ENCODE measurements around the gene OR51L1.

The OR51L1 gene

GRCh38 chr11:4979036-4979435 lies 15.6 kb upstream of the OR51L1 start:
- ChIA-PET POLR2A (no interaction called here), CTCF (no interaction called here)
- no peaks in the 10 kb centered on the region for H3K36me3 ChIP-seq (ENCODE audit: control insufficient read depth in 4 of 4, insufficient read depth in 4 of 4, low read length in 3 of 4)
- no peaks in the 10 kb centered on the region for H3K4me1 ChIP-seq (ENCODE audit: control extremely low read depth in 1 of 4, control insufficient read depth in 4 of 4, insufficient read depth in 4 of 4, low read length in 3 of 4)
- H3K4me3 ChIP-seq (ENCODE audit: control insufficient read depth in 1 of 7, extremely low read depth in 1 of 7, insufficient read depth in 4 of 7, low read depth in 2 of 7, low read length in 6 of 7): no peak overlapping the region
- H3K9me3 ChIP-seq (ENCODE audit: control extremely low read depth in 1 of 5, control insufficient read depth in 4 of 5, insufficient read depth in 2 of 5, low read depth in 1 of 5, low read length in 4 of 5): peaks cover 0 to 1% (median 0%) of the 10 kb centered on the region in 5 experiments
- H3K27ac ChIP-seq (ENCODE audit: insufficient read depth in 1 of 2, low read depth in 1 of 2, low read length in 2 of 2, poor library complexity in 1 of 2, severe bottlenecking in 2 of 2): no peak overlapping the region
- no peaks in the 10 kb centered on the region for H3K27me3 ChIP-seq (replicated peaks in 2 of 5; ENCODE audit: control insufficient read depth in 4 of 5, insufficient read depth in 5 of 5, low read length in 4 of 5)
- no peak for DNase-seq
- WGBS (ENCODE audit: insufficient coverage): 100% methylated on average over 1 of the region's 3 CpGs

GRCh38 chr11:4982678-4983077 lies 12.0 kb upstream of the OR51L1 start:
- DNase-seq: no peak
- Histone ChIP-seq H3K36me3 (ENCODE audit: control insufficient read depth in 4 of 4, insufficient read depth in 4 of 4, low read length in 3 of 4) (no peaks in the 10 kb centered on the region), H3K9me3 (ENCODE audit: control extremely low read depth in 1 of 5, control insufficient read depth in 4 of 5, insufficient read depth in 2 of 5, low read depth in 1 of 5, low read length in 4 of 5) (peaks cover 0 to 1% (median 0%) of the 10 kb centered on the region in 5 experiments), H3K27me3 (replicated peaks in 2 of 5; ENCODE audit: control insufficient read depth in 4 of 5, insufficient read depth in 5 of 5, low read length in 4 of 5) (no peaks in the 10 kb centered on the region), H3K4me3 (ENCODE audit: control insufficient read depth in 1 of 7, extremely low read depth in 1 of 7, insufficient read depth in 4 of 7, low read depth in 2 of 7, low read length in 6 of 7) (no peak overlapping the region), H3K27ac (ENCODE audit: insufficient read depth in 1 of 2, low read depth in 1 of 2, low read length in 2 of 2, poor library complexity in 1 of 2, severe bottlenecking in 2 of 2) (no peak overlapping the region), H3K4me1 (ENCODE audit: control extremely low read depth in 1 of 4, control insufficient read depth in 4 of 4, insufficient read depth in 4 of 4, low read length in 3 of 4) (no peaks in the 10 kb centered on the region)
- WGBS (ENCODE audit: insufficient coverage): no CpG with 5 or more reads among the region's 3 CpGs
- ChIA-PET POLR2A (no interaction called here), CTCF (no interaction called here)

DNA sequence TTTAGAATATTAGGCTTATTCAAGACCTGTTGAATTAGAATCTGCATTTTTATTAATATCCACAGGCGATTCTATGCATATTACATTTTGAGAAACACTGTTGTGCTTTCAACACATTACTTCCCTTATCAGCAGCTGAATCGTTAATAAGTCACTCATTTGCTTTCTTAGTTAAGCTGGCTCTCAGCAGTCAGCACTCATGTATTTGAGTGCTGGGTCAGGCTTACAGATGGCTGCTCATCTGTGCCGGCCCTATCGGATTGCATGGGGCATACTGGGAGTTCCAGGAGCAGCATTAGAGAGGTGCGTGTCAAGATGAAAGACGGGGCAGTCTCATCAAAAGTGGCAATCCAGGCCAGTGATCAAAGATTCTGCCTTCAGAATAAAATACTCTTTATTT lies 10.8 kb upstream of the OR51L1 start:
- no peak overlapping the region for H3K4me3 ChIP-seq (ENCODE audit: control insufficient read depth in 1 of 7, extremely low read depth in 1 of 7, insufficient read depth in 4 of 7, low read depth in 2 of 7, low read length in 6 of 7)
- H3K4me1 ChIP-seq (ENCODE audit: control extremely low read depth in 1 of 4, control insufficient read depth in 4 of 4, insufficient read depth in 4 of 4, low read length in 3 of 4): no peaks in the 10 kb centered on the region
- no peaks in the 10 kb centered on the region for H3K36me3 ChIP-seq (ENCODE audit: control insufficient read depth in 4 of 4, insufficient read depth in 4 of 4, low read length in 3 of 4)
- ChIA-PET CTCF (interaction anchor here (1.8 kb wide), 1 partner anchor 13 kb away, joined by 4 read pairs; no protein-coding TSS in a partner anchor), POLR2A (no interaction called here)
- WGBS (ENCODE audit: insufficient coverage): 87% methylated on average over 6 of the region's 6 CpGs
- DNase-seq: no peak
- H3K27ac ChIP-seq (ENCODE audit: insufficient read depth in 1 of 2, low read depth in 1 of 2, low read length in 2 of 2, poor library complexity in 1 of 2, severe bottlenecking in 2 of 2): no peak overlapping the region
- no peaks in the 10 kb centered on the region for H3K27me3 ChIP-seq (replicated peaks in 2 of 5; ENCODE audit: control insufficient read depth in 4 of 5, insufficient read depth in 5 of 5, low read length in 4 of 5)
- H3K9me3 ChIP-seq (ENCODE audit: control extremely low read depth in 1 of 5, control insufficient read depth in 4 of 5, insufficient read depth in 2 of 5, low read depth in 1 of 5, low read length in 4 of 5): no peaks in the 10 kb centered on the region

DNA sequence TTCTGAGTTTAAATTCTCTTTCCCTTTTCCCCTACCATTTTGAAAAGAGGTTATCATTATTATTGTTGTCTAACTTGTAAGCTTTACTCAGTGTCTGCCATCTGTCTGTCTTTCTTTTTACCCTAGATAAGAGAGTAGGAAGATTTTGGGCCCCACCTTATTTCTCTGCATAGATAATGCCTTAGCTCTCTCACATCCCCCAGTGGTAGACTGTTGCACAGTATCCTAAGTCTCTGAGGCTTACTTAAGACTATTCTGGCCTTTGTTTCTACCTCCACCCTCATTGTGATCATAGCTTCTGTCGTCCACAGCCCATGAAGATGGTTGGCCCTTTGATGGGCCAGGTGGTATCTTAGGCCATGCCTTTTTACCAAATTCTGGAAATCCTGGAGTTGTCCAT lies 3.6 kb upstream of the OR51L1 start:
- Histone ChIP-seq H3K27me3 (replicated peaks in 2 of 5; ENCODE audit: control insufficient read depth in 4 of 5, insufficient read depth in 5 of 5, low read length in 4 of 5) (no peaks in the 10 kb centered on the region), H3K9me3 (ENCODE audit: control extremely low read depth in 1 of 5, control insufficient read depth in 4 of 5, insufficient read depth in 2 of 5, low read depth in 1 of 5, low read length in 4 of 5) (no peaks in the 10 kb centered on the region), H3K36me3 (ENCODE audit: control insufficient read depth in 4 of 4, insufficient read depth in 4 of 4, low read length in 3 of 4) (no peaks in the 10 kb centered on the region), H3K4me1 (ENCODE audit: control extremely low read depth in 1 of 4, control insufficient read depth in 4 of 4, insufficient read depth in 4 of 4, low read length in 3 of 4) (no peaks in the 10 kb centered on the region), H3K4me3 (ENCODE audit: control insufficient read depth in 1 of 7, extremely low read depth in 1 of 7, insufficient read depth in 4 of 7, low read depth in 2 of 7, low read length in 6 of 7) (no peak overlapping the region), H3K27ac (ENCODE audit: insufficient read depth in 1 of 2, low read depth in 1 of 2, low read length in 2 of 2, poor library complexity in 1 of 2, severe bottlenecking in 2 of 2) (no peak overlapping the region)
- peak in 2 of 3 donors; percentile 0 to 6 for DNase-seq
- ChIA-PET CTCF (interaction anchor here (1.2 to 1.5 kb wide), 2 partner anchors 10 to 13 kb away, joined by 3 to 5 read pairs; no protein-coding TSS in a partner anchor), POLR2A (no interaction called here)
- WGBS (ENCODE audit: insufficient coverage): 60% methylated on average over 1 of the region's 1 CpG

DNA sequence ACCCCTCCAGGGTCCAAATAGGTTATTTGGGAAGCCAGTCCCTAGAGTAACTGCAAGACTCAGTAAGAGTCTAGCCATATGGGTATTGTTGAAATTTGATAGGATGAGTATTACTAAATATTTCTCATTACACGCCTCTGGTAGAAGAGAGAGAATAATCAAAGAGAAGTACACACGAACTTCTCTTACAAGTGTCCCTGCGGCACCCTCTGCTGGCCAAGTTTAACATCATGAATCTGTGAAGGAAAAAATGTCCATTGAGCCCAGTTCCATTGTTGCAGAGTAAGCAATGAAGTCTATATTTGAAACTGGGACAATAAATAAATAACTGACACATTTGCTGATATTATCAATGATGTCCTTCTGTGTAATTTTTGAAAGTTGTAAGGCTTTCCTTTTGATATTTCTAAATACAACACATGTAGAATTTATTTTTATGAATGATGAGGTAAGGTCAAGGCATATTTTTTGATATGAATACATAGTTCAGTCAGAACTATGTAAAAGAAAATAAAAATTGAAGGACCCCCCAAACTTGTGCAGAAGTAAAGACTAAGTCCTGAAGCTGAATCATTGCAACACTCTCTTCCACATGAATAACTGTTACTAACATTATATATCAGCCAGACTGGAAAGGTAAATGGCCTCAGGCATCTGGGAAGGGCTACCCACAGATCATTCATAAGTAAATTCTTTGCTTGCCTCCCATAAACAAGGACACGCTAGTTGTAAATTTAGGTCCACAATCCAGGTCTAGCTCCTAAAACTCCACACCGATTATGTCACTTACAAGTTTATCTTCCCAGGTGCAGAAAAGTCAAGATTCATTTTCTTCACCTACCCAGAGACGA lies 10.0 kb downstream of the OR51L1 start:
- peak; percentile 51 to 71 (median 64) for DNase-seq
- H3K4me1 ChIP-seq (ENCODE audit: control extremely low read depth in 1 of 4, control insufficient read depth in 4 of 4, insufficient read depth in 4 of 4, low read length in 3 of 4): no peaks in the 10 kb centered on the region
- no peaks in the 10 kb centered on the region for H3K36me3 ChIP-seq (ENCODE audit: control insufficient read depth in 4 of 4, insufficient read depth in 4 of 4, low read length in 3 of 4)
- 70% methylated on average over 4 of the region's 6 CpGs for WGBS (ENCODE audit: insufficient coverage)
- ChIA-PET CTCF (interaction anchor here (0.7 to 1.9 kb wide), 3 partner anchors 13 to 368 kb away, joined by 3 to 6 read pairs (median 5); partner anchors contain the start of gene OR51D1), POLR2A (no interaction called here)
- peaks cover 0 to 12% (median 5%) of the 10 kb centered on the region in 5 experiments for H3K27me3 ChIP-seq (replicated peaks in 2 of 5; ENCODE audit: control insufficient read depth in 4 of 5, insufficient read depth in 5 of 5, low read length in 4 of 5)
- no peak overlapping the region for H3K4me3 ChIP-seq (ENCODE audit: control insufficient read depth in 1 of 7, extremely low read depth in 1 of 7, insufficient read depth in 4 of 7, low read depth in 2 of 7, low read length in 6 of 7)
- no peak overlapping the region for H3K27ac ChIP-seq (ENCODE audit: insufficient read depth in 1 of 2, low read depth in 1 of 2, low read length in 2 of 2, poor library complexity in 1 of 2, severe bottlenecking in 2 of 2)
- H3K9me3 ChIP-seq (ENCODE audit: control extremely low read depth in 1 of 5, control insufficient read depth in 4 of 5, insufficient read depth in 2 of 5, low read depth in 1 of 5, low read length in 4 of 5): no peaks in the 10 kb centered on the region

DNA sequence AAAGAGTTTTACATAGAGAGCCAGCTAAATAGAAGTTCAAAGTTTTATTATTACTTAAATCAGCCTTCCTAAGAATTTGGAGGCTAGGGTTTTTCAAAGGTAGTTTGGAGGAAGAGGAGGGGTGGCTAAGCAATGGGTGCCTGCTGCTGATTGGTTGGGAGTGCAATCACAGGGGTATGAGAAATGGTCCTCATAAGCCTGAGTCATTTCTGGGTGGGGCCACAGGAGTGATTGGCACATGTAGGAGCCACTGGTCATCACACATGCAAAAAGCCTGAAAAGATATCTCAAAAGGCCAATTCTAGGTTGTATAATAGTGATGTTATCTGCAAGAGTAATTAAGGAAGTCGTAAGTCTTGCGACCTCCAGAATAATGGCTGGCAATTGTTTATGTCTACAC lies 12.9 kb downstream of the OR51L1 start:
- H3K27ac ChIP-seq (ENCODE audit: insufficient read depth in 1 of 2, low read depth in 1 of 2, low read length in 2 of 2, poor library complexity in 1 of 2, severe bottlenecking in 2 of 2): no peak overlapping the region
- no peaks in the 10 kb centered on the region for H3K4me1 ChIP-seq (ENCODE audit: control extremely low read depth in 1 of 4, control insufficient read depth in 4 of 4, insufficient read depth in 4 of 4, low read length in 3 of 4)
- H3K27me3 ChIP-seq (replicated peaks in 2 of 5; ENCODE audit: control insufficient read depth in 4 of 5, insufficient read depth in 5 of 5, low read length in 4 of 5): peaks cover 0 to 12% (median 5%) of the 10 kb centered on the region in 5 experiments
- peak in 2 of 3 donors; percentile 13 to 15 for DNase-seq
- no peak overlapping the region for H3K4me3 ChIP-seq (ENCODE audit: control insufficient read depth in 1 of 7, extremely low read depth in 1 of 7, insufficient read depth in 4 of 7, low read depth in 2 of 7, low read length in 6 of 7)
- no peaks in the 10 kb centered on the region for H3K9me3 ChIP-seq (ENCODE audit: control extremely low read depth in 1 of 5, control insufficient read depth in 4 of 5, insufficient read depth in 2 of 5, low read depth in 1 of 5, low read length in 4 of 5)
- ChIA-PET CTCF (interaction anchor here (0.8 kb wide), 1 partner anchor 20 kb away, joined by 3 read pairs; no protein-coding TSS in a partner anchor), POLR2A (no interaction called here)
- 80% methylated on average over 1 of the region's 2 CpGs for WGBS (ENCODE audit: insufficient coverage)
- H3K36me3 ChIP-seq (ENCODE audit: control insufficient read depth in 4 of 4, insufficient read depth in 4 of 4, low read length in 3 of 4): no peaks in the 10 kb centered on the region

GRCh38 chr11:5011254-5011653 lies 16.6 kb downstream of the OR51L1 start:
- Histone ChIP-seq H3K27ac (ENCODE audit: insufficient read depth in 1 of 2, low read depth in 1 of 2, low read length in 2 of 2, poor library complexity in 1 of 2, severe bottlenecking in 2 of 2) (no peak overlapping the region), H3K36me3 (ENCODE audit: control insufficient read depth in 4 of 4, insufficient read depth in 4 of 4, low read length in 3 of 4) (no peaks in the 10 kb centered on the region), H3K4me3 (ENCODE audit: control insufficient read depth in 1 of 7, extremely low read depth in 1 of 7, insufficient read depth in 4 of 7, low read depth in 2 of 7, low read length in 6 of 7) (no peak overlapping the region), H3K27me3 (replicated peaks in 2 of 5; ENCODE audit: control insufficient read depth in 4 of 5, insufficient read depth in 5 of 5, low read length in 4 of 5) (peaks cover 0 to 12% (median 5%) of the 10 kb centered on the region in 5 experiments), H3K4me1 (ENCODE audit: control extremely low read depth in 1 of 4, control insufficient read depth in 4 of 4, insufficient read depth in 4 of 4, low read length in 3 of 4) (no peaks in the 10 kb centered on the region), H3K9me3 (ENCODE audit: control extremely low read depth in 1 of 5, control insufficient read depth in 4 of 5, insufficient read depth in 2 of 5, low read depth in 1 of 5, low read length in 4 of 5) (no peaks in the 10 kb centered on the region)
- ChIA-PET CTCF (no interaction called here), POLR2A (interaction anchor here (0.6 kb wide), 1 partner anchor 353 kb away, joined by 3 read pairs; no protein-coding TSS in a partner anchor)
- no peak for DNase-seq
- WGBS (ENCODE audit: insufficient coverage): 85% methylated on average over 6 of the region's 8 CpGs
